GM13976 (cell line): ENCODE data around the gene KRTAP4-1.
"Not testable (repeated sequence)": the region's sequence is repeated elsewhere in the genome, so short reads cannot be mapped to it uniquely, and the experiment has no call there.

Experiments
- DNase-seq: peaks from one replicate; pipeline ENCODE4 v3.0.0; 2012; ENCODE audit warnings: low spot score
- CTCF ChIP-seq: IDR thresholded peaks from 2 replicates; pipeline ENCODE4 v1.5.1; 2012; ENCODE audit warnings: borderline replicate concordance, mild to moderate bottlenecking; ENCODE audit not compliant: insufficient read depth; ENCODE audit errors: extremely low read depth, missing control alignments, control extremely low read depth
- in situ Hi-C: fragments of 300-500 bp; cut with MboI; formaldehyde crosslinking; loops from one replicate; pipeline ENCODE4 v1.12.0; 2022; ENCODE audit warnings: low sequenced_read_pairs, mixed read lengths, inconsistent platforms; ENCODE audit not compliant: unreplicated experiment

Gene KRTAP4-1

GRCh38 chr17:41212524-41213169, 27.9 kb upstream of the KRTAP4-1 start:
- no peak for TF ChIP-seq CTCF

GRCh38 chr17:41211845-41212466, 27.2 kb upstream of the KRTAP4-1 start:
- in situ Hi-C loops, result no loop called here
- no peak for TF ChIP-seq CTCF
- no peak for DNase-seq

More at GRCh38 chr17:41212524-41213169, 27.9 kb upstream of the KRTAP4-1 start:
- in situ Hi-C loops, result no loop called here
- DNase-seq, result no peak

- in situ Hi-C loops, result no loop called here
- TF ChIP-seq CTCF, result no peak
- DNase-seq, result no peak
Measured at GRCh38 chr17:41199421-41200078, 14.8 kb upstream of the KRTAP4-1 start.

GRCh38 chr17:41196068-41196467, 11.4 kb upstream of the KRTAP4-1 start:
- in situ Hi-C loops, result no loop called here
- TF ChIP-seq CTCF, result no peak
- DNase-seq, result peak; percentile 25

GRCh38 chr17:41190328-41190727, 5.6 kb upstream of the KRTAP4-1 start:
- DNase-seq, result no peak
- TF ChIP-seq CTCF, result no peak
- in situ Hi-C loops, result no loop called here

GRCh38 chr17:41189837-41190318, 5.2 kb upstream of the KRTAP4-1 start, which contains the start of gene KRTAP9-1:
KRTAP9-1 (plus strand) TSS chr17:41189887; CDS start chr17:41189887, 0 bp downstream.
- DNase-seq, in situ Hi-C loops: not testable (repeated sequence)

- in situ Hi-C loops, result no loop called here
- no peak for TF ChIP-seq CTCF
- no peak for DNase-seq
Measured at GRCh38 chr17:41186872-41187271, 2.2 kb upstream of the KRTAP4-1 start.
